Activated CD8-positive, alpha-beta memory T cell treated with anti-CD3 and anti-CD28 coated beads, Interleukin-2, amount 50 U/mL, for 48 hours (primary cell): ENCODE measurements around the gene MAP6.

Source experiments
- DNase-seq: peaks from one replicate; pipeline ENCODE4 v3.0.0-alpha.2; 2020

The MAP6 gene

GRCh38 chr11:75665126-75665525, 3.7 kb downstream of the MAP6 start:
- no peak for DNase-seq

- DNase-seq = no peak
Measured at GRCh38 chr11:75664389-75664788, 4.4 kb downstream of the MAP6 start.

GRCh38 chr11:75663808-75664207, 5.0 kb downstream of the MAP6 start:
- no peak for DNase-seq

- DNase-seq = no peak
Measured at GRCh38 chr11:75659836-75660235, 9.0 kb downstream of the MAP6 start.

- DNase-seq = no peak
Measured at GRCh38 chr11:75656044-75656727, 12.7 kb downstream of the MAP6 start.

- no peak for DNase-seq
Measured at GRCh38 chr11:75655605-75656004, 13.2 kb downstream of the MAP6 start.

GRCh38 chr11:75654314-75654713, 14.5 kb downstream of the MAP6 start:
- DNase-seq = no peak

GRCh38 chr11:75653532-75653931, 15.3 kb downstream of the MAP6 start:
- no peak for DNase-seq

- no peak for DNase-seq
Measured at GRCh38 chr11:75652936-75653335, 15.9 kb downstream of the MAP6 start.

- DNase-seq = no peak
Measured at GRCh38 chr11:75651218-75651617, 17.6 kb downstream of the MAP6 start.

GRCh38 chr11:75650167-75650723, 18.6 kb downstream of the MAP6 start:
- DNase-seq = no peak

- DNase-seq = no peak
Measured at GRCh38 chr11:75644946-75645345, 23.9 kb downstream of the MAP6 start.

- no peak for DNase-seq
Measured at GRCh38 chr11:75644370-75644769, 24.5 kb downstream of the MAP6 start.

GRCh38 chr11:75642402-75643113, 26.3 kb downstream of the MAP6 start:
- DNase-seq = no peak

GRCh38 chr11:75639762-75640181, 29.1 kb downstream of the MAP6 start:
- no peak for DNase-seq

- no peak for DNase-seq
Measured at GRCh38 chr11:75637998-75638397, 30.8 kb downstream of the MAP6 start.

- DNase-seq = no peak
Measured at GRCh38 chr11:75635066-75635862, 33.6 kb downstream of the MAP6 start.

- no peak for DNase-seq
Measured at GRCh38 chr11:75633409-75634066, 35.3 kb downstream of the MAP6 start.

GRCh38 chr11:75632962-75633361, 35.9 kb downstream of the MAP6 start:
- DNase-seq = no peak

- no peak for DNase-seq
Measured at GRCh38 chr11:75632450-75632849, 36.4 kb downstream of the MAP6 start.

- no peak for DNase-seq
Measured at GRCh38 chr11:75631086-75631730, 37.6 kb downstream of the MAP6 start.

- no peak for DNase-seq
Measured at GRCh38 chr11:75627906-75628668, 40.8 kb downstream of the MAP6 start.
